Nephron progenitor cell (in vitro differentiated cells): ENCODE measurements around the gene COQ10A.
A peak's percentile ranks its signal among the peaks of the same experiment; 100 is the strongest.

Source experiments
- DNase-seq: peaks from one replicate; pipeline ENCODE4 v3.0.0; 2021
- H3K27ac Mint-ChIP-seq: 2 replicates; pipeline ENCODE4 v1.8.0; 2021; ENCODE audit warnings: mild to moderate bottlenecking, moderate library complexity, mixed read lengths
- H3K27me3 Mint-ChIP-seq: 2 replicates; pipeline ENCODE4 v1.8.0; 2021; ENCODE audit warnings: mild to moderate bottlenecking, low read depth, mixed read lengths; ENCODE audit not compliant: poor library complexity
- H3K36me3 Mint-ChIP-seq: 2 replicates; pipeline ENCODE4 v1.8.0; 2021; ENCODE audit warnings: low read depth, mixed read lengths
- H3K4me1 Mint-ChIP-seq: 2 replicates; pipeline ENCODE4 v1.8.0; 2021; ENCODE audit warnings: mixed read lengths
- H3K4me3 Mint-ChIP-seq: 2 replicates; pipeline ENCODE4 v1.8.0; 2021; ENCODE audit warnings: mild to moderate bottlenecking, moderate library complexity, mixed read lengths
- H3K9me3 Mint-ChIP-seq: 2 replicates; pipeline ENCODE4 v1.8.0; 2021; ENCODE audit warnings: mild to moderate bottlenecking, moderate library complexity, mixed read lengths
- TF ChIP-seq, protein P1 (sequence below): fragments of 200-600 bp; sonication (generic); IDR thresholded peaks from 2 replicates; pipeline ENCODE4 v1.5.0; 2021; ENCODE audit warnings: antibody characterized with exemption

COQ10A gene

DNA sequence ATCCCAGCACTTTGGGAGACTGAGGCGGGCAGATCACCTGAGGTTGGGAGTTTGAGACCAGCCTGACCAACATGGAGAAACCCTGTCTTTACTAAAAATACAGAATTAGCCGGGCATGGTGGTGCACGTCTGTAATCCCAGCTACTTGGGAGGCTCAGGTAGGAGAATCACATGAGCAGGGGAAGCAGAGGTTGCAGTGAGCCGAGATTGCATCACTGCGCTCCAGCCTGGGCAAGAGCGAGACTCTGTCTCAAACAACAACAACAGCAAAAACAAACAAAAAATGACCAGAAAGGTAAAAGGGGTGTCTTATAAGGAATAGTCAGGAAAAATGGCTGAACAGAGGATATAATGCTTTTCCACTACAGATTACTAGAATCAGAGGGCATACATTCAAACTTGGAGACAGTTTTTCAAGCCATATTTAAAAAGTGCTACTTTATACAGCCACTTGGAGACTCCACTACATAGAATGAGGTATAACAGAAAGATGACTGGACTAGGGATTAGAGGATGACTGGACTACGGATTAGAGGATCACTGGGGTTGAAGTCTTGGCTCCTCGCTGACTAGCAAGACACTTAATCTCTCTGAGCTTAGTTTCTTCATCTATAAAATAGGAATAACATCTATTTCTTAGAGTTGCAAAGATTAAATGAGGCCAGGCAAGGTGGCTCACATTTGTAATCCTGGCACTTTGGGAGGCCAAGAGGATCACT, 38.3 kb downstream of the COQ10A start:
- TF ChIP-seq, protein P1, sequence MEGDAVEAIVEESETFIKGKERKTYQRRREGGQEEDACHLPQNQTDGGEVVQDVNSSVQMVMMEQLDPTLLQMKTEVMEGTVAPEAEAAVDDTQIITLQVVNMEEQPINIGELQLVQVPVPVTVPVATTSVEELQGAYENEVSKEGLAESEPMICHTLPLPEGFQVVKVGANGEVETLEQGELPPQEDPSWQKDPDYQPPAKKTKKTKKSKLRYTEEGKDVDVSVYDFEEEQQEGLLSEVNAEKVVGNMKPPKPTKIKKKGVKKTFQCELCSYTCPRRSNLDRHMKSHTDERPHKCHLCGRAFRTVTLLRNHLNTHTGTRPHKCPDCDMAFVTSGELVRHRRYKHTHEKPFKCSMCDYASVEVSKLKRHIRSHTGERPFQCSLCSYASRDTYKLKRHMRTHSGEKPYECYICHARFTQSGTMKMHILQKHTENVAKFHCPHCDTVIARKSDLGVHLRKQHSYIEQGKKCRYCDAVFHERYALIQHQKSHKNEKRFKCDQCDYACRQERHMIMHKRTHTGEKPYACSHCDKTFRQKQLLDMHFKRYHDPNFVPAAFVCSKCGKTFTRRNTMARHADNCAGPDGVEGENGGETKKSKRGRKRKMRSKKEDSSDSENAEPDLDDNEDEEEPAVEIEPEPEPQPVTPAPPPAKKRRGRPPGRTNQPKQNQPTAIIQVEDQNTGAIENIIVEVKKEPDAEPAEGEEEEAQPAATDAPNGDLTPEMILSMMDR = no peak
- no peaks in the 10 kb centered on the region for H3K9me3 Mint-ChIP-seq
- no peak for DNase-seq
- H3K27me3 Mint-ChIP-seq = no peaks in the 10 kb centered on the region
- H3K36me3 Mint-ChIP-seq = peaks cover 29% of the 10 kb centered on the region
- peaks cover 26% of the 10 kb centered on the region for H3K4me1 Mint-ChIP-seq
- peak overlapping the region; percentile 36 for H3K27ac Mint-ChIP-seq
- no peak overlapping the region for H3K4me3 Mint-ChIP-seq

DNA sequence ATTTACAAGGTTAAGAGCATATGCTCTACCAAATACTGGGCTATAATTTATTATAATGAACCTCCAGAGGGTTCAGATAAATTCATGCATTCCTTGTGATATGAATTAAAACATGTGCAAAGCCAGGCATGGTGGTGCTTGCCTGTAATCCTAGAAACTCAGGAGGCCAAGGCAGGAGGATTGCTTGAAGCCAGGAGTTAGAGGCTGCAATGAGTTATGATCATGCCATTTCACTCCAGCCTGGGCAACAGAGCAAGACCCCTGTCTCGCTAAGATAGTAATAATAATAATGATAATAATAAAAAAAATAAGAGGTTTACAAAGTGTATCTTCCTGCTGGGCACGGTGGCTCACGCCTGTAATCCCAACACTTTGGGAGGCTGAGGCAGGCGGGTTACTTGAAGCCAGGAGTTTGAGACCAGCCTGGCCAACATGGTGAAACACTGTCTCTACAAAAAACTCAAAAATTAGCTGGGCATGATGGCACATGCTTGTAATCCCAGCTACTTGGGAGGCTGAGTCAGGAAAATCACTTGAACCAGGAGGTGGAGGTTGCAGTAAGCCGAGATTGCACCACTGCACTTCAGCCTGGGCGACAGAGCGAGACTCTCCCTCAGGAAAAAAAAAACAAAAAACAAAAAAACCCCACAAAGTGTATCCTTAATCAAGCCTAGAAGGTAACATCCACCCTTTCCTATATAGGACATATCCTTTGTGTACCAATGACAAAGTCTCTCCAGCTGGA, 40.7 kb downstream of the COQ10A start:
- Mint-ChIP-seq H3K27ac (no peak overlapping the region), H3K4me3 (no peak overlapping the region), H3K4me1 (peaks cover 5% of the 10 kb centered on the region), H3K36me3 (peaks cover 44% of the 10 kb centered on the region), H3K27me3 (no peaks in the 10 kb centered on the region), H3K9me3 (no peaks in the 10 kb centered on the region)
- TF ChIP-seq, protein P1 = no peak
- no peak for DNase-seq

DNA sequence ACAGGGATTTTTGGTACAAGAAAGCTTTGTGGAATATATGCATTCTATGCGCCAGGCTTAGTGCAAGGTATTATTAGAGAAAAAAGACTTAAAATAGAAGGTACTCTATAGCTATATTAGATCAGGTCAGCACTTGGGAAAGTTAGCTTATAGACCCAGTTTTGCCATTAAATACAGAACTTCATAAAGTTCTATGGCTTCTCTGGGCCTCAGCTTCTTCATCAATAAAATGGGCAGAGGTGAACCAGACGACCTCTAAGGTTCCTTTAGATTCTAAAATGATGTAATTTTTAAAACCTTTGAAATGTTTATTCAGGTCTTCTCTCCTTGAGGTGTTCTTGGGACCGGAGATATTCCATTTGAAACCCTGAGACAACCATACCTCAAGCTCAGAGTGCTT, 42.0 kb downstream of the COQ10A start:
- no peaks in the 10 kb centered on the region for H3K9me3 Mint-ChIP-seq
- DNase-seq = no peak
- no peak overlapping the region for H3K4me3 Mint-ChIP-seq
- no peaks in the 10 kb centered on the region for H3K4me1 Mint-ChIP-seq
- H3K27me3 Mint-ChIP-seq = no peaks in the 10 kb centered on the region
- H3K27ac Mint-ChIP-seq = no peak overlapping the region
- H3K36me3 Mint-ChIP-seq = peaks cover 44% of the 10 kb centered on the region
- TF ChIP-seq, protein P1 = no peak

DNA sequence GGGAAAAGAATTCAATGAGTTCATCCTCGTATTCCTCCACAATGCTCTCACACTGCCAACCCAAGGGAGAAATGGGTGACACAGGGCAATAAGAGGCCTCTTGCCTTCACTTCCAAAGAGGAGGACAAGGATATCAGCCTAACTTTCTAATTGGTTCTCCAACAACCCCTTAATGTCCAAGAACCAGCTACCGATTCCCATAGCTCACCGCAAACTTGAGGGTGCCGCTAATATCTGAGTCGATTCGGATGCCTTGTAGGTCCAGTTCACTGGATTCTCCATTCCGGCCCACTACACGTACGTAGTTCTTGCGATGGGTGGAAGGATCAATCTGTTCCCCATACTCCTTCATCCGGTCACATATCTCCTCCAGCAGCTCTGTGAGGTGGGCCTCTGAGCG, 44.3 kb downstream of the COQ10A start:
- no peaks in the 10 kb centered on the region for H3K27me3 Mint-ChIP-seq

DNA sequence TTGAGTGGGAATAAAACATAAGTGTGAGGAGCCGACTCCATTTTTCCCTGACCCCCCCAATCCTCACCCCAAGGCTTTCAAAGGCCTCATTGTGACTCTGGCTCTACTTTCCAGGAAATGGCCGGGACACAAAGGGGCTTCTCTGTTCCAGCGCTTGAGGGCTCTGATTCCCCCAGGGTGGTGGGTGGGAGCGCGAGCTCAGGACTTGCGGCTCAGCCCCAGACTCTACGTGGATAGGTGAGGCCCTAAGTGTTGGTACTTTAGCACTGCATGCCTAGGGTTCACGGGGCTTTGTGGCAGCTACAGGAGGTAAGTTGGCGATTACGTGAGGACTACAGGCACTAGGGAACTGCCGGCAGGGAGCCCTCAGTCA, 48.5 kb downstream of the COQ10A start:
- Mint-ChIP-seq H3K4me1 (peaks cover 18% of the 10 kb centered on the region), H3K36me3 (peaks cover 30% of the 10 kb centered on the region), H3K27ac (peak overlapping the region; percentile 99), H3K9me3 (no peaks in the 10 kb centered on the region), H3K27me3 (no peaks in the 10 kb centered on the region), H3K4me3 (peak overlapping the region; percentile 98)
- peak; percentile 25 for DNase-seq
- TF ChIP-seq, protein P1 = no peak

More for the DNA sequence above, 44.3 kb downstream of the COQ10A start:
- H3K36me3 Mint-ChIP-seq = peaks cover 39% of the 10 kb centered on the region
- no peak for DNase-seq
- H3K9me3 Mint-ChIP-seq = no peaks in the 10 kb centered on the region
- H3K27ac Mint-ChIP-seq = no peak overlapping the region
- H3K4me1 Mint-ChIP-seq = peaks cover 13% of the 10 kb centered on the region
- H3K4me3 Mint-ChIP-seq = no peak overlapping the region
- TF ChIP-seq, protein P1 = no peak
